ENCODE results near the gene SUN5. TPM values are rescaled to one million over a fixed set of nuclear protein-coding genes. Genes with fewer than 3 reads are reported as not detected.
A peak's percentile ranks its signal among the peaks of the same experiment; 100 is the strongest.

The SUN5 gene
- total RNA-seq, 3 donors from 2014 or later = not detected

- Histone ChIP-seq H3K9me3 (peaks cover 0 to 12% of the 10 kb centered on the region in 2 donors), H3K4me3 (no peak overlapping the region), H3K36me3 (no peaks in the 10 kb centered on the region), H3K27ac (no peak overlapping the region), H3K27me3 (no peaks in the 10 kb centered on the region), H3K4me1 (no peaks in the 10 kb centered on the region)
- intact Hi-C loops (cut with DNase I; ENCODE audit: low total_unique reads) = no loop called here
- no peak for DNase-seq (ENCODE audit: low spot score in 2 of 2)
- TF ChIP-seq CTCF (IDR thresholded peaks at IDR 0.05) (no peak), POLR2A (IDR thresholded peaks at IDR 0.05) (no peak), POLR2AphosphoS5 (IDR thresholded peaks at IDR 0.05) (no peak)
Observed at GRCh38 chr20:32972181-32973076, 31.8 kb downstream of the SUN5 start.

- Histone ChIP-seq H3K27ac (no peak overlapping the region), H3K9me3 (peaks cover 0 to 6% of the 10 kb centered on the region in 2 donors), H3K36me3 (no peaks in the 10 kb centered on the region), H3K4me1 (no peaks in the 10 kb centered on the region), H3K4me3 (no peak overlapping the region), H3K27me3 (no peaks in the 10 kb centered on the region)
- intact Hi-C loops (cut with DNase I; ENCODE audit: low total_unique reads) = no loop called here
- DNase-seq (ENCODE audit: low spot score in 2 of 2) = no peak
- no peak for TF ChIP-seq POLR2AphosphoS5 (IDR thresholded peaks at IDR 0.05)
- no peak for TF ChIP-seq CTCF (IDR thresholded peaks at IDR 0.05)
- TF ChIP-seq POLR2A (IDR thresholded peaks at IDR 0.05) = no peak
Observed at GRCh38 chr20:32971703-32972161, 32.5 kb downstream of the SUN5 start.

GRCh38 chr20:32970973-32971300 is 33.3 kb downstream of the SUN5 start:
- TF ChIP-seq POLR2A (IDR thresholded peaks at IDR 0.05) (no peak), CTCF (IDR thresholded peaks at IDR 0.05) (no peak), POLR2AphosphoS5 (IDR thresholded peaks at IDR 0.05) (no peak)
- peak in 1 of 2 donors; percentile 11 for DNase-seq (ENCODE audit: low spot score in 2 of 2)
- intact Hi-C loops (cut with DNase I; ENCODE audit: low total_unique reads) = no loop called here
- H3K36me3 ChIP-seq = no peaks in the 10 kb centered on the region
- no peaks in the 10 kb centered on the region for H3K27me3 ChIP-seq
- no peaks in the 10 kb centered on the region for H3K9me3 ChIP-seq
- no peaks in the 10 kb centered on the region for H3K4me1 ChIP-seq
- no peak overlapping the region for H3K27ac ChIP-seq
- H3K4me3 ChIP-seq = no peak overlapping the region

GRCh38 chr20:32970115-32970972 is 33.9 kb downstream of the SUN5 start:
- intact Hi-C loops (cut with DNase I; ENCODE audit: low total_unique reads) = no loop called here
- H3K4me3 ChIP-seq = no peak overlapping the region
- no peak for TF ChIP-seq CTCF (IDR thresholded peaks at IDR 0.05)
- H3K27me3 ChIP-seq = no peaks in the 10 kb centered on the region
- H3K36me3 ChIP-seq = no peaks in the 10 kb centered on the region
- H3K9me3 ChIP-seq = no peaks in the 10 kb centered on the region
- no peak overlapping the region for H3K27ac ChIP-seq
- H3K4me1 ChIP-seq = no peaks in the 10 kb centered on the region
- DNase-seq (ENCODE audit: low spot score in 2 of 2) = peak in 1 of 2 donors; percentile 4

Data from breast epithelium (tissue), 4 donors.